Erythroblast (primary cell): ENCODE measurements around the gene C1QB.
"Not testable (repeated sequence)": the region's sequence is repeated elsewhere in the genome, so short reads cannot be mapped to it uniquely, and the experiment has no call there.

ENCODE experiments used
- DNase-seq, 2 experiments: peaks; one replicate each; lab custom pipeline; 2025; lab: John Stamatoyannopoulos, UW
- GATA1 ChIP-seq: IDR thresholded peaks from 2 replicates; pipeline ENCODE4 v1.6.1; 2011; ENCODE audit warnings: low read depth, mild to moderate bottlenecking, control low read depth, low read length, moderate library complexity
- POLR2A ChIP-seq: IDR thresholded peaks from 2 replicates; pipeline ENCODE4 v1.6.1; 2011; ENCODE audit warnings: mild to moderate bottlenecking, low read length

C1QB gene

GRCh38 chr1:22685591-22686059 lies 32.6 kb downstream of the C1QB start:
- no peak for DNase-seq

DNA sequence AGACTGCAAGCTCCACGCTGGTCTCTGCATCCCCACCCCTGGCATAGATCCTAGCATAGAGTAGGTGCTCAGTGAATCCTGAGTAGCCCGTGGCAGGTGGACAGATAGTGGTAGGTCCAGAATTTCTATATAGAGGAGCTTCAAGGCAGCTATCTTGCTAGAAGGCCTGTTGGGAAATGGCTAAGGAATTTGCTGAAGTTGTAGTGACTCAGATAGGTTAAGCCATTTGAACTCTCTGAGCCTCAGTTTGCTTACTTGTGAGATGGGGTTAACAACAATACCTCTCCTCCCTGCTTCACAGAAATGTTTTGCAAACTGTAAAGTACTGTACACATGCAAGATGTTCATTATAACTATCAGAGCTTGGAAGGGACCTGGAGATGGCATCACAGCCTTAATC lies 34.2 kb downstream of the C1QB start:
- no peak for TF ChIP-seq POLR2A
- no peak for TF ChIP-seq GATA1
- DNase-seq: no peak

More at GRCh38 chr1:22685591-22686059, 32.6 kb downstream of the C1QB start:
- no peak for TF ChIP-seq POLR2A

GRCh38 chr1:22688466-22688865 lies 35.4 kb downstream of the C1QB start:
- TF ChIP-seq GATA1: no peak
- TF ChIP-seq POLR2A: no peak
- DNase-seq: no peak

DNA sequence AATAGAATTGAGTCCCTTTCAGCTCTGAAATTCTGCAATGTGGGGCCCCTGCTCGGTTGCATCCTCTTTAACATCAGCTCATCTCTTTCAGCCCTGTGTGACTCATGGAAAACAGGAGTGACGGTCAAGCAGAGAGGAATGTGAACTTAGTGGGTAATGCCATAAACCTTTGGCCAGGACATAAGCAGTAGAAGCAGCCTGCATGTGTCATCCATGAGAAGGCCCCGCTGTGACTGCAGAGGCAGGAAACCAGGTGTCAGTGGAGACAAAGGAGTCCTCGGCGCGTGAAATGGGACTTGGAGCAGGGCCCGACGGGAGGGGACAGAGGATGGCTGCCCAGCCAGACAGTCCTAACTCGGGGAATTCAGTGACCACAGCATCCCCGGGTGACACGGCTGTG lies 36.5 kb downstream of the C1QB start:
- TF ChIP-seq GATA1 (no peak), POLR2A (no peak)
- DNase-seq: no peak

DNA sequence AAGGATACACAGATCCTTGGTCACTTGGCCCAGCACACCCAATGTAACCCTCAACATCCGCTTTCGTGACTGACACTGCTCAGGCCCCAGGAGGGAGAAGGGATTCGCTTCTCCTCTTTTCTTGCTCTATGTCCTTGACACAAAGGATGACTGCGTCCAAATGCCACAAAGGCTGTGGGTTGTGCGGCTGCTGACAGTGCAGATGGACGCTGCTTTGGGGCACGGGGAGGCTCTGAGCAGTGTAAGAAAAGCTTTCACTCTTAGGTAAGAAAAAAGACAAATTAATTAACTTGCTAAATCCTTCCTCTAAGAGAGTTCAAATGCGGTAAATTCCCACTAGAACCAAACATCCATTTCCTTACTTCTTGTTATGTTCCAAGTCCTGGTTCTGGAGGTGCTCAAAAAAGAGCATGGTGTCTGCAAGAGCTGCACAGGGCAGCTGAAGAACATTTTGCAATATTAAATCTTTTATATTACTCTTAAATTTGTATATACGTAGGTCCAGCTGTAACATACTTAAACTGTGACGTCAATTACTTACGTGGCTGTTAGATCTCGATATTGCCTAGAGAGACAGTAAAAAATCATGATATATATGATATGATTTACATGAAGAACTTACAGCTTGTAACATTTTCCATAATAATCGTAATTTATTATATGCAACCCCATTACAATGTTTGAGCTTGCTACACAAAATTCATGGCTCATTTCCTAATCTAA lies 38.2 kb downstream of the C1QB start:
- TF ChIP-seq POLR2A (no peak), GATA1 (no peak)
- no peak for DNase-seq

- no peak for DNase-seq
- TF ChIP-seq POLR2A: no peak
- TF ChIP-seq GATA1: no peak
These were observed 41.1 kb downstream of the C1QB start for GRCh38 chr1:22694172-22694571.

GRCh38 chr1:22696610-22697009 lies 43.6 kb downstream of the C1QB start:
- no peak for DNase-seq
- no peak for TF ChIP-seq POLR2A
- TF ChIP-seq GATA1: no peak

- DNase-seq: no peak
- TF ChIP-seq GATA1 (no peak), POLR2A (no peak)
These were observed 44.9 kb downstream of the C1QB start for GRCh38 chr1:22697980-22698379.

DNA sequence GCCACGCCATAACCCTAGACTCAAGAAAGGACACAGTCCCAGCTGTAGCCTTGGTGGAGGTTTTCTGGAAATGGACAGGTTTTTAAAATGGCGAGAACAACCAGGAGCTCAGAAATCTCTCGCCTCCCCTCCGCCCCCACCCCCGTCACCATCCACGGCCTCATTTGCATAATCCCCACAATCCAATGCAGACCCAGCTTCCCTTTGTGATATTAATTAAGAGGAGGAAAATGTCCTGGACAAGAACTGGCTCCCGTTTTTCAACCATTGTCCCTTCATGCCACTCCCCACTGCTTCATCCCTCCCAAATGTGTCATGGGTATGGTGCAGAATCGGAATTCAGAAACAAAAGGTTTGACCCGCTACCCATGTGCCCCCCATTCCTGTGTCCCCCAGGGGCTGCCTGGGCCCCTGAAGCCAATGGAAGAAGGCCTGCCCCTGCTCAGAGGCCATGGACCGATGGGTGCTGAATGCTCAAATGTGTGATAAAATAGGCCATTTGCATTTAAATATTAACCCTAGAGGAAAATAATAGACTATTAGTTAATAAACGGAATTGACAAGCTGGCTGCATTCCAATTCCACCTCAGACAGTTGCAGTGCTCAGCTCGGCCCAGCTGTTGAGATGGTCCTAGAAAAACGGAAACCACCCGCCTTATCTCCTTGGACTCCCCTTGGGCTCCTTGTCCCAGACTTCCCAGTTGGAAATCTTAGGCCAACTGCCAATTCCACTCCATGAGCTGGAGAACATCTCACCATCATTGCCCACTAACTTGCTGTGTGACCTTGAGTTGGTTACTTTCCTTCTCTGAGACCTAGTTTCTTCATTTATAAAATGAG lies 46.9 kb downstream of the C1QB start:
- TF ChIP-seq GATA1: no peak
- TF ChIP-seq POLR2A: no peak
- no peak for DNase-seq

DNA sequence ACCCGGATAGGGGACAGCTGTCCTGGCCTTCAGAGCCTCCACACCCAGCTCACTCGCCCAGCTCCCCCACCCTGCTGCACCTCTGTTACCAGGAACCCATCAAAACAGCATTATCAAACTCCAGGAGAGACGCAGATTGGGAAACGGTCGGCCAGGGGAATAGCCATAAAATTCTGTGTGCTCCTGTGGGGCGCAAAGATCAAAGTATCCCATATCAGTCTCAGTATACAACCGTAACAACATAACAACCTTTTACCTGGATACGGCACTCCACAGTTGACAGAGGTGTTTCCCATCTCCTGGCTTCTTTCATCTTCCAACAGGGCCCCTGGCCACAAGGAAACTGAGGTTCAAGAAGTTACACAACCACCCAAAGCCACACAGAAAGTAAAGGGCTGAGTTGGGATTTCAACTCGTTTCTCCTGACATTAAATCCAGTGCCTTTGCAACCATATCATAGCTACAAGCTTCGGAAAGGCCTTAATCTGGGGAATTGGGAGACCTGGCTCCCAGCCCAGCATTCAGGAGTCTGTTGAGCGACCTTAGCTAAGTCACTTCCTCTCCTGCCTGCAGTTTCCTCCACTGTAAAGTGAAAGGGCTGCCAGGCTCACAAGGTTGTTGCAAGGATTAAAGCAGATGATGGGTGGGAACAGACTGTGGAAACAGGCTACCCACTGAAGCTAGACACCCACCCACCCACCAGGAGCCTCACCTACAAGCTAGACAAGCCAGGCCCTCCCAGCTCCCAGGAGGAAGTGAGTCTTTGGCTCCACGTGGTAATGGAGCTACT lies 49.5 kb downstream of the C1QB start:
- no peak for TF ChIP-seq POLR2A
- no peak for TF ChIP-seq GATA1
- no peak for DNase-seq

DNA sequence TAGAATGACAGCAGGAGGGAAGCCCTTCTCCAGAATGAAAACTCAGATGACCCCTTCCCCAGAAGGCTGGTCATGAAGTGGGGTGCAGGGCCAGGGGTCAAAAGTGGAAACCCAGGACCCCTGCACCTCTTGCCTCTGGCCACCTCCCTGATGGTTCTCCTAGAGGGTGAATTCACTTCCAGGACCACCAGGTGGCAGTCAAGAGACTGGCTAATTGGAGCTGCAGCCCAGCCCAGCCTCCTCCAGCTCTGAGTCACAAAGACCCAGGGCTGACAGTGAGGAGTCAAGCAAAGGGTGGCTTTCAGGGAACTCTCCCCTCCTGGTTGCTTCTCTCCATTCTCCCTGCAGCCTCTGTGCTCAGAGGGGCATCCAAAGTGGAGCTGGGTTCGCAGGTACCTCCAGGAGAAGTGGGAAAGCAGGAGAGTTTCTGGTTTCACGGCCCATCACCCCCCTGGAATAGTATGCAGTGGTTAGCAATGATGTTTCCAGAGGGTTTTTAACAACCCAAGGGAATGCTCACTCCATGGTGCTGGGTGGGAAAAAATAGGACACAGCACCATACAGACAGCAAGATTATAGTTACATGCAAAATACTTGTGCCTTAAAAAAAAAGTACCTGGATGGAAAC lies 51.5 kb downstream of the C1QB start:
- TF ChIP-seq GATA1: no peak
- no peak for TF ChIP-seq POLR2A
- DNase-seq: peak; percentile 50 to 76

DNA sequence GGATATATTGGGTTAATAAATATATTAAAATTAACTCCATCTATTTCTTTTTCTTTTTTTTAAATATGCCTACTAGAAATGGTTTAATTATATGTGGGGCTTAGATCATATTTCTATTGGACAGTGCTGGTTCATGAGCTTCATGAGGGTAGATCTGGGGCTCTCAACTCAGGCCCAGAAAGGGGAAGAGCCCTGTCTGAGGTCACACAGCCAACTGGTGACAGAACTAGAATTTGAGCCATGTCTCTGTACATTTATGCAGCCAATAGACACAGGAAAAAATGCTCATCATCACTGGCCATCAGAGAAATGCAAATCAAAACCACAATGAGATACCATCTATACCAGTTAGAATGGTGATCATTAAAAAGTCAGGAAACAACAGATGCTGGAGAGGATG lies 52.5 kb downstream of the C1QB start:
- DNase-seq: no peak
- no peak for TF ChIP-seq GATA1
- no peak for TF ChIP-seq POLR2A

GRCh38 chr1:22706100-22706499 lies 53.1 kb downstream of the C1QB start:
- DNase-seq: not testable (repeated sequence)
